Osteoblast (primary cell): ENCODE measurements around the gene GSTM5. TPM values are rescaled to one million over a fixed set of nuclear protein-coding genes. Genes with fewer than 3 reads are reported as not detected.

Experiments used
- DNase-seq: peaks from one replicate; pipeline ENCODE4 v3.0.0; 2011; ENCODE audit warnings: low spot score, mixed read lengths; ENCODE audit not compliant: insufficient read length; ENCODE audit errors: missing footprints
- H2AFZ ChIP-seq: 2 replicates; pipeline ENCODE4 v1.6.0; 2011; ENCODE audit warnings: mild to moderate bottlenecking, low read length
- H3K27ac ChIP-seq: 2 replicates; pipeline ENCODE4 v1.5.1; 2011; ENCODE audit warnings: mild to moderate bottlenecking, low read depth, low read length, moderate library complexity
- H3K27me3 ChIP-seq: 2 replicates; pipeline ENCODE4 v1.6.0; 2012; ENCODE audit warnings: mild to moderate bottlenecking, control low read depth, inconsistent platforms, low read length, moderate library complexity; ENCODE audit not compliant: insufficient read depth
- H3K36me3 ChIP-seq: 2 replicates; pipeline ENCODE4 v1.5.1; 2011; ENCODE audit warnings: mild to moderate bottlenecking, low read length, control low read depth, moderate library complexity; ENCODE audit not compliant: insufficient read depth
- H3K4me1 ChIP-seq: 2 replicates; pipeline ENCODE4 v1.5.1; 2011; ENCODE audit warnings: mild to moderate bottlenecking, low read length, control low read depth, moderate library complexity; ENCODE audit not compliant: insufficient read depth
- H3K4me2 ChIP-seq: 2 replicates; pipeline ENCODE4 v1.6.0; 2011; ENCODE audit warnings: mild to moderate bottlenecking, low read length; ENCODE audit not compliant: insufficient read depth
- H3K4me3 ChIP-seq: fragments of 200-600 bp; sonication (generic); 3 replicates; pipeline ENCODE4 v1.5.1; 2012; ENCODE audit warnings: mild to moderate bottlenecking, low read length, inconsistent platforms; ENCODE audit not compliant: insufficient read depth
- H3K79me2 ChIP-seq: 2 replicates; pipeline ENCODE4 v1.6.0; 2012; ENCODE audit warnings: mild to moderate bottlenecking, low read length, control low read depth, inconsistent platforms; ENCODE audit not compliant: insufficient read depth
- H3K9me3 ChIP-seq: 2 replicates; pipeline ENCODE4 v1.5.1; 2011; ENCODE audit warnings: low read depth, low read length, control low read depth
- H4K20me1 ChIP-seq: 2 replicates; pipeline ENCODE4 v1.6.0; 2012; ENCODE audit warnings: mild to moderate bottlenecking, low read length, control low read depth; ENCODE audit not compliant: insufficient read depth
- CTCF ChIP-seq: IDR thresholded peaks from 2 replicates; pipeline ENCODE4 v1.5.1; 2011; ENCODE audit warnings: mild to moderate bottlenecking, low read depth, low read length, moderate library complexity; ENCODE audit errors: extremely low read depth
- total RNA-seq: library from RNA; depleted of rRNA; stranded (reverse); fragments of >200 nt; gene quantifications from 2 replicates; pipeline ENCODE4 v1.2.3, GENCODE V29; 2012

The GSTM5 gene
- total RNA-seq, 1 donor = 4.3 TPM

GRCh38 chr1:109712321-109712864 is 342 bp downstream of the GSTM5 start:
- Histone ChIP-seq H3K36me3 (no peaks in the 10 kb centered on the region), H3K4me3 (peak overlapping the region; percentile 64), H4K20me1 (no peaks in the 10 kb centered on the region), H3K9me3 (no peaks in the 10 kb centered on the region), H3K27ac (no peak overlapping the region), H3K4me1 (no peaks in the 10 kb centered on the region), H3K79me2 (no peaks in the 10 kb centered on the region), H2AFZ (peak overlapping the region; percentile 46), H3K27me3 (no peaks in the 10 kb centered on the region), H3K4me2 (peak overlapping the region; percentile 75)
- DNase-seq = no peak
- TF ChIP-seq CTCF = no peak

GRCh38 chr1:109713636-109714035 is 1.6 kb downstream of the GSTM5 start:
- Histone ChIP-seq H3K4me1 (no peaks in the 10 kb centered on the region), H3K27ac (no peak overlapping the region), H3K79me2 (no peaks in the 10 kb centered on the region), H2AFZ (no peak overlapping the region), H3K4me3 (no peak overlapping the region), H3K36me3 (no peaks in the 10 kb centered on the region), H3K4me2 (no peak overlapping the region), H3K9me3 (no peaks in the 10 kb centered on the region), H3K27me3 (no peaks in the 10 kb centered on the region), H4K20me1 (no peaks in the 10 kb centered on the region)
- DNase-seq = peak; percentile 79
- no peak for TF ChIP-seq CTCF

DNA sequence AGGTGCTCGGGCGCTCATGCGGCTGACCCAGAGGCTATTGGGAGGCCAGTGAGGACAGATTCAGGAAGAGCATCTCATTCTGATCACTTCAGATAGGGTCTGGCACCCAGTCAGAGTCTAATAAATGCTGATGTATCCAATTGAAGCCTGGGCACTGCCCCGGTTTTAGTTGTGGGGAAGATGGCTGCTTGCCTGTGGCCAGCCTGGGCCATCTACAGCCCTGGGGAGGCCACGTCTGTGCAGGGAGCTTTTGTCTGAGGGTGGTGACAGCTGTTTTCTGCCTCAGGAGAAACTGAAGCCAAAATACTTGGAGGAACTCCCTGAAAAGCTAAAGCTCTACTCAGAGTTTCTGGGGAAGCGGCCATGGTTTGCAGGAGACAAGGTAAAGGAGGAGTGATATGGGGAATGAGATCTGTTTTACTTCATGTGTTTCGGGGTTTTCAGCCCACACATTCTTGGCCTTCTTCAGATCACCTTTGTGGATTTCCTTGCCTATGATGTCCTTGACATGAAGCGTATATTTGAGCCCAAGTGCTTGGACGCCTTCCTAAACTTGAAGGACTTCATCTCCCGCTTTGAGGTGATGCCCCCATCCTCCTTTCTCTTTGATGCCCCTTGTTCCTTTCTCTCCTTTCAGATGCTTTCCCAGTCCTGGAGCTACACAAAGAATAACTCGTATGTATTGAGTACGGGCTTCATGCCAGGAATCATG is 2.8 kb downstream of the GSTM5 start:
- Histone ChIP-seq H3K27ac (no peak overlapping the region), H3K9me3 (no peaks in the 10 kb centered on the region), H2AFZ (no peak overlapping the region), H3K36me3 (no peaks in the 10 kb centered on the region), H3K4me3 (no peak overlapping the region), H3K79me2 (no peaks in the 10 kb centered on the region), H3K4me2 (no peak overlapping the region), H3K4me1 (peaks cover 7% of the 10 kb centered on the region), H4K20me1 (no peaks in the 10 kb centered on the region), H3K27me3 (no peaks in the 10 kb centered on the region)
- DNase-seq = no peak
- TF ChIP-seq CTCF = no peak

GRCh38 chr1:109716121-109716520 is 4.1 kb downstream of the GSTM5 start:
- no peaks in the 10 kb centered on the region for H3K79me2 ChIP-seq
- H3K4me1 ChIP-seq = peaks cover 8% of the 10 kb centered on the region
- DNase-seq = no peak
- H2AFZ ChIP-seq = no peak overlapping the region
- no peak overlapping the region for H3K4me3 ChIP-seq
- no peak for TF ChIP-seq CTCF
- H3K9me3 ChIP-seq = no peaks in the 10 kb centered on the region
- no peak overlapping the region for H3K27ac ChIP-seq
- no peaks in the 10 kb centered on the region for H3K36me3 ChIP-seq
- no peaks in the 10 kb centered on the region for H4K20me1 ChIP-seq
- no peaks in the 10 kb centered on the region for H3K27me3 ChIP-seq
- no peak overlapping the region for H3K4me2 ChIP-seq
